ENCODE data around the gene DIAPH2. TPM values are rescaled to one million over a fixed set of nuclear protein-coding genes. Genes with fewer than 3 reads are reported as not detected.

DIAPH2 gene
- total RNA-seq, 4 donors from 2014 or later, result 36.6 to 78.3 (median 41.4) TPM

DNA sequence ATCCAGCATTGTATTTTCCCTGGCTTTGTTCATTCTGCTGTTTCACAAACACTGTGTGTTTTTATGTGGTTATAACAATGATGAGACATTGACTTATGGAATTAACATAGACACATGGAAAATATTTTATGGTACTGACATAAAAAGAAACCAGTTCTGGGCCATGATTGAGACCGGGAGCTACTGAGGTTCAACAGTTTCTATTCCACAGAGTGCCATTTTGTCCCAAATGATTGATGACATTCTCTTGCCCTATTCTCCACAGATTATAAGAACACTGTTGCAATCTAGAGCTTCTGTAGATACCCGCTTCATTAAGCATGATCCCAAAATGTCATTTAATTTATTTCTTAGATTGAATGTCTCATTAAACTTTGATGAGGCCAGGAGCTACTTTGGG is 525.9 kb downstream of the DIAPH2 start:
- TF ChIP-seq, protein P1, sequence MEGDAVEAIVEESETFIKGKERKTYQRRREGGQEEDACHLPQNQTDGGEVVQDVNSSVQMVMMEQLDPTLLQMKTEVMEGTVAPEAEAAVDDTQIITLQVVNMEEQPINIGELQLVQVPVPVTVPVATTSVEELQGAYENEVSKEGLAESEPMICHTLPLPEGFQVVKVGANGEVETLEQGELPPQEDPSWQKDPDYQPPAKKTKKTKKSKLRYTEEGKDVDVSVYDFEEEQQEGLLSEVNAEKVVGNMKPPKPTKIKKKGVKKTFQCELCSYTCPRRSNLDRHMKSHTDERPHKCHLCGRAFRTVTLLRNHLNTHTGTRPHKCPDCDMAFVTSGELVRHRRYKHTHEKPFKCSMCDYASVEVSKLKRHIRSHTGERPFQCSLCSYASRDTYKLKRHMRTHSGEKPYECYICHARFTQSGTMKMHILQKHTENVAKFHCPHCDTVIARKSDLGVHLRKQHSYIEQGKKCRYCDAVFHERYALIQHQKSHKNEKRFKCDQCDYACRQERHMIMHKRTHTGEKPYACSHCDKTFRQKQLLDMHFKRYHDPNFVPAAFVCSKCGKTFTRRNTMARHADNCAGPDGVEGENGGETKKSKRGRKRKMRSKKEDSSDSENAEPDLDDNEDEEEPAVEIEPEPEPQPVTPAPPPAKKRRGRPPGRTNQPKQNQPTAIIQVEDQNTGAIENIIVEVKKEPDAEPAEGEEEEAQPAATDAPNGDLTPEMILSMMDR (IDR thresholded peaks at IDR 0.05), result no peak
- DNase-seq (ENCODE audit: low spot score) (no peak), ATAC-seq (ENCODE audit: low FRiP score) (no peak)

DNA sequence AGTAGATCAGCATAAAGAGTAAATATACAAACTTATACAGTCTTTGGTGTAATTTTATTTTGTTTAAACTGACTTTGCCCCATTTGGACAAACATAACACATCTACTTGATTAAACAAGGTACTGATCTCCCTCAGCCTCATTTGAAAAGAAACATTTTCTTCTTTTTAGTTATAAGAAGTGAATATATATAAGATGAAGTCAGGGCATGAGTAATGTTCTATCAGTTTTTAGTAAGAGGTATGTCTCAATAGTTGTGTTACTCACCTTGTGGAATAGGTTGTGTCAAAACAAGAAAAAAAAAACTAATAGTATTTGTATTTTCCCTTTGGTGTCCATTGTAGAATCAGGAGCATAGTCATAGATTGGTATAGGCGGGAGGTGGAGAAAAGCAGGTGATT is 526.4 kb downstream of the DIAPH2 start:
- DNase-seq (ENCODE audit: low spot score) (no peak), ATAC-seq (ENCODE audit: low FRiP score) (no peak)
- TF ChIP-seq, protein P1 (IDR thresholded peaks at IDR 0.05), result no peak

DNA sequence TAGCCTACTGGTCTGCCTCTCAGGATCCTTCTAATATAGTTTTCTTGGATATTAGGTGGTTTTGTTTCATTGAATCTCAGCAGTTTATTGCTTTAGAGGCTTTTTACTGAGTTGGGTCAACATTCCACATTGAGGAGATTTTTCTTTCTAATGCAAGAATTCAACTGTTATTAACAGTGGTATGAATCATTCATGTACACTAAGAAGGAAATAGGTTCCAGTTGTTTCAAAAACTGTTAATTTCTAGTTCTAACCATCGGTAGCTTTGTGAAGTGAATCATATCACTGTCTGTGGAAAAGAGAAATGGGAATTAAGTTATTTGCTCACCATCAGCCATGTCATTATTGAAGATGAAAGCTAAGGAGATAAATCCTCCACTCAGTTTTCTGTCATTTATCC is 530.5 kb downstream of the DIAPH2 start:
- no peak for DNase-seq (ENCODE audit: low spot score)
- ATAC-seq (ENCODE audit: low FRiP score), result no peak
- TF ChIP-seq, protein P1 (IDR thresholded peaks at IDR 0.05), result no peak

DNA sequence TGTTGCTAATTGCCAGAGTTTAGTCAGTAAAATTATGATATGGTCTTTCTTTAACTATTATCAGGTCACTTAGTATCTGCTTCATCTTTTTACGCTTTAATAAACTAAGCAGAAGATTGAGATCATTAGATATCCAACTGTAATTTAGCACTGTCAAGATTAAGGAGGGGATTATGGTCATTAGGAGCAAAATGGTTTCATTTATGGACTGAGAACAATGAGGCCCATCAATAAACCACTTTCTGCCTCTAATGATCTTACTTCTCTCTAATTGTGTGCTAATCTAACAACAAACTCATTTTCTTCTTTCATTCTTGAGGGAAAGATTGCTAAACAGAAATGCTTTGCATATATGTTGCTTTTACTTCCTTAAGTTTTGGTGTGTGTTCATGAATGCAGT is 539.5 kb downstream of the DIAPH2 start:
- TF ChIP-seq, protein P1 (IDR thresholded peaks at IDR 0.05), result no peak
- ATAC-seq (ENCODE audit: low FRiP score) (no peak), DNase-seq (ENCODE audit: low spot score) (no peak)

DNA sequence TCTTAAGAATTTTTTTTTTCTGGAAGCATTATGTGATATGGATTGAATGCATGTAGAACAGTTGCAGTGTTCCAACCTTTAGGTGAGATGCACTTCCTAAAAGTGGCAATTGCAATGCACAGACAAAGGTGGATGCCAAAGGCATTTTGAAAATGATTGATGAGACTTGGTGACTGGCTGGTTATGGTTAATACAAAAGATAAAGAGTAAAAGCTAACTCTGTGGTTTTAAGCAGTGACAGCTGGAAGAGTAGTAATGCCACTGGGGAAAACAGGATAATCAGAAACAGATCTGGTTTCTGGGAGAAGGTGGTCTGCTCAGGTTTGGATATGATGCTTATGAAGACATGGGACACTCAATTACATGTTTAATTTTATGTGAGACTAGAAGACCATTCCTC is 544.7 kb downstream of the DIAPH2 start:
- no peak for DNase-seq (ENCODE audit: low spot score)
- TF ChIP-seq, protein P1 (IDR thresholded peaks at IDR 0.05), result no peak
- ATAC-seq (ENCODE audit: low FRiP score), result no peak

DNA sequence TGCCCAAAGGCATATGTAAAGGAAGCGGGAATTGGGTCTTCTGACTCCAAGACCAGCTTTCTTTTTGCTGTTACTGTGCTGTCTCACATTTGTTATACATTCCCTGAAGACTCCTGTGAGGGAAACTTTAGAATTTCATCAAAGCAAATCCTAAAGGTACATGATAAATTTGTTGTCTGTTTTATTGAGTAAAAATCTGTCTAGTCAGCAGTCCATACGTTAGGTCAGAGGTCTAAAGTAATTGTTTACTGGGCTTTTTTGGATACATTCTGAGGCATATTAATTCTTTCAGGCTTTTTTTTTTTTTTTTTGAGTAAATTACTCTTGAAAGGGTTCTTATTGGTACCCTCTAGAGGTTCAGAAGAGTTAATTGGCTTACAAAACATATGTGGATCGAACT is 546.3 kb downstream of the DIAPH2 start:
- ATAC-seq (ENCODE audit: low FRiP score) (no peak), DNase-seq (ENCODE audit: low spot score) (no peak)
- TF ChIP-seq, protein P1 (IDR thresholded peaks at IDR 0.05), result no peak

DNA sequence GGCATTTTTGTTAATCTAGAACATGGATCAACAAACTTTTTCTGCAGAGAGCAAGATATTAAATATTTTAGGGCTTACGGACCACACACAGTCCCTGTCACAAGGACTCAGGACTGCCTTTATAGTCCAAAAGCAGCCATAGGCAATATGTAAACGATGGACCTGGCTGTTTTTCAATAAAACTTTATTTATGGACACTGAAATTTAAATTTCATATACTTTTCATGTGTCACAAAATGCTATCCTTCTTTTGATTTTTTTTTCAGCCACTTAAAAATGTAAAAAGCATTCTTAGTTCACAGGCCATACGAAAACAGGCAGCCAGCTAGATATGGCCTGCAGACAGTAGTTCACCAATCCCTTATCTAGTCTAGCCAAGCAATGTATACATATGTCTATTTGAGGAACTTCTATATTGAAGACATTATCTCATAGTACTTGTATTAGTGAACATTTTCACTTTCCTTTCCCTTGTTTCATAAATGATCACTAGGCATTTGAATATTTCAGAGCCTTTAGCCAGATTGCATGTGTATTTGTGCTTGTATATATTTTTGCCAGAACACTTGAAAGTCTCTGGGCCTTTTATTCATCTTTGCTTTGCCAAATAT is 549.9 kb downstream of the DIAPH2 start:
- TF ChIP-seq, protein P1 (IDR thresholded peaks at IDR 0.05), result no peak
- DNase-seq (ENCODE audit: low spot score) (no peak), ATAC-seq (ENCODE audit: low FRiP score) (no peak)
